ENCODE measurements around the gene PRKCB. TPM values are rescaled to one million over a fixed set of nuclear protein-coding genes. Genes with fewer than 3 reads are reported as not detected.

Gene PRKCB
- total RNA-seq, 1 experiment from 2014 or later, result 0.89 TPM

DNA sequence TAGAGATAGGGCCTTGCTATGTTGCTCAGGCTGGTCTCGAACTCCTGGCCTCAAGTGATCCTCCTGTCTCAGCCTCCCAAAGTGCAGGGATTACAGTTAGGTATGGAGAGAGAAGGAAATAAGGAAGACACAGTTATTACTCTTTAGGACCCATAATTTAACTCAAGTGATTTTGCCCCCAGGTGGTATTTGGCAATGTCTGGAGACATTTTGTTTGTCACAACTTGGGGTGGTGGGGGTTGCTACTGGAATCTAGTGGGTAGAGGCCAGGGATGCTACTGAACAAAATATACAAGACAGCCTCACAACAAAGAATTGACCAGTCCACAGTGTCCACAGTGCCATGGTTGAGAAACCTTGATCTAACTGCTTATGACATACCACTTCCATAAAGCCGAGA, 64.1 kb downstream of the PRKCB start:
- H3K79me2 ChIP-seq (ENCODE audit: insufficient read depth, low read length), result no peaks in the 10 kb centered on the region
- H4K20me1 ChIP-seq (ENCODE audit: insufficient read depth), result no peaks in the 10 kb centered on the region
- BruUV-seq (replicated peaks), result no TSS peak
- H3K9me2 ChIP-seq (ENCODE audit: insufficient read depth), result no peaks in the 10 kb centered on the region
- TF ChIP-seq CEBPB (IDR thresholded peaks at IDR 0.05; ENCODE audit: low read depth) (no peak), MAX (IDR thresholded peaks at IDR 0.05) (no peak), ZFX (IDR thresholded peaks at IDR 0.05) (no peak), EZH2 (IDR thresholded peaks at IDR 0.05) (no peak), ZNF274 (IDR thresholded peaks at IDR 0.05; ENCODE audit: low read depth, low read length) (no peak), JUND (IDR thresholded peaks at IDR 0.05) (no peak)
- no peak overlapping the region for H3K4me2 ChIP-seq (ENCODE audit: low read length)
- RAD21 ChIA-PET (ENCODE audit: low non-redundant PET in 1 of 2, low total read pairs in 2 of 2, uncharacterized antibody in 2 of 2, unreplicated experiment in 2 of 2), result no interaction called here
- H3K9ac ChIP-seq (ENCODE audit: low read length), result no peak overlapping the region
- peaks cover 13% of the 10 kb centered on the region for H3K27me3 ChIP-seq (ENCODE audit: insufficient read depth, low read length)
- H3K4me3 ChIP-seq (replicated peaks in 1 of 2; ENCODE audit: low read depth in 1 of 2, low read length in 2 of 2), result no peak overlapping the region
- H2AFZ ChIP-seq (ENCODE audit: low read depth, low read length, poor library complexity, severe bottlenecking), result no peak overlapping the region
- CTCF ChIA-PET, result no interaction called here
- DNase-seq (ENCODE audit: low read depth, low spot score) (no peak), ATAC-seq (no peak)
- H3K9me3 ChIP-seq (ENCODE audit: control insufficient read depth in 1 of 2, insufficient read depth in 1 of 2, low read depth in 1 of 2, low read length in 2 of 2), result no peaks in the 10 kb centered on the region
- POLR2A ChIA-PET, result no interaction called here
- no peaks in the 10 kb centered on the region for H3K36me3 ChIP-seq (ENCODE audit: control insufficient read depth in 1 of 2, insufficient read depth in 2 of 2, low read length in 2 of 2)
- H3K27ac ChIP-seq (ENCODE audit: low read depth, low read length), result no peak overlapping the region
- intact Hi-C loops (cut with micrococcal nuclease), result loop anchor here (10.0 kb wide), 1 partner anchor 65 kb away; the partner anchor contains the start of gene PRKCB
- H3K4me1 ChIP-seq (ENCODE audit: control insufficient read depth in 1 of 2, insufficient read depth in 2 of 2, low read length in 2 of 2), result no peaks in the 10 kb centered on the region

DNA sequence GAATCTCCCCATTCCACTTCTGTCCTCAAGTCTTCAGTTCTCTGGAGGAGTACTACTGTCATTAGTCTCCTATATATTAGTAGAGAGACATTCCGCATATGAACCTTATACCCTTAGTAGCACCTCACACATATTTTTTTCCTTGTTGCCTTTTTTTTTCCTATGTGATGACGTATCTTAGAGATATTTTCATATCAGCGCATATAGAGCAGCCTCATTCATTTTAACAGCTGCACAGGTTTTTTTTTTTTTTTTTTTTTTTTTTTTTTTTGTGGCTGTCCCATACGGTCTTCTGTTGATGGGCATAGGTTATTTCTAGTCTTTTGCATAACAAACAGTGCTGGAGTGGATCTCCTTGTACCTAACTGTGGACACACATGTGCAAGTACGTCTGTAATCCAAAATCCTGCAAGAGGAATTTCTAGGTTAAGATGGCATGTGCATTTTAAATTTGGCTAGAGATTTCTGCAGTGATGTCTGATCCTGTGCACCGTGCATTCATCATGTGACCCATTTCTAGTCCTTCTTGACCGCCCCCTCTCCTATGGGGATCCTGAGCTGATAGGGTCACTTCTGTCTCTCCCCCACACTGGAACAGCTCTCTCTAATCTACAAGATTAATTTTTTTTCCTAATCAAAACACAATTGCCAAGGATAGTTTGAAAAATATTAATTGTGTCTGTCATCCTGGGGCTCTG, 64.8 kb downstream of the PRKCB start:
- H3K27ac ChIP-seq (ENCODE audit: low read depth, low read length), result no peak overlapping the region
- no peak for TF ChIP-seq ZFX (IDR thresholded peaks at IDR 0.05)
- no peak for TF ChIP-seq REST (IDR thresholded peaks at IDR 0.05; ENCODE audit: low read depth)
- TF ChIP-seq RAD21 (IDR thresholded peaks at IDR 0.05; ENCODE audit: low read depth), result no peak
- TF ChIP-seq CTCF (IDR thresholded peaks at IDR 0.05 in 2 of 3, conservative IDR thresholded peaks at IDR 0.05 in 1 of 3; ENCODE audit: borderline replicate concordance in 1 of 3, insufficient read depth in 1 of 3, low read depth in 2 of 3, low read length in 2 of 3), result no peak
- no peak for TF ChIP-seq CBX3 (IDR thresholded peaks at IDR 0.05; ENCODE audit: low read depth)
- no peak for TF ChIP-seq CEBPB (IDR thresholded peaks at IDR 0.05; ENCODE audit: low read depth)
- TF ChIP-seq POLR2A (IDR thresholded peaks at IDR 0.05; ENCODE audit: borderline replicate concordance, extremely low read depth, insufficient read depth, insufficient read length), result no peak
- no peak for TF ChIP-seq SIN3A (IDR thresholded peaks at IDR 0.05; ENCODE audit: low read depth)
- TF ChIP-seq EZH2 (IDR thresholded peaks at IDR 0.05), result no peak
- TF ChIP-seq FOSL1 (IDR thresholded peaks at IDR 0.05; ENCODE audit: low read depth), result no peak
- no peak for TF ChIP-seq SRF (IDR thresholded peaks at IDR 0.05; ENCODE audit: low read depth)
- no peaks in the 10 kb centered on the region for H3K36me3 ChIP-seq (ENCODE audit: control insufficient read depth in 1 of 2, insufficient read depth in 2 of 2, low read length in 2 of 2)
- peaks cover 20% of the 10 kb centered on the region for H3K27me3 ChIP-seq (ENCODE audit: insufficient read depth, low read length)
- no peak overlapping the region for H3K4me2 ChIP-seq (ENCODE audit: low read length)
- H3K79me2 ChIP-seq (ENCODE audit: insufficient read depth, low read length), result no peaks in the 10 kb centered on the region
- H3K4me3 ChIP-seq (replicated peaks in 1 of 2; ENCODE audit: low read depth in 1 of 2, low read length in 2 of 2), result no peak overlapping the region
- ChIA-PET RAD21 (ENCODE audit: low non-redundant PET in 1 of 2, low total read pairs in 2 of 2, uncharacterized antibody in 2 of 2, unreplicated experiment in 2 of 2) (no interaction called here), CTCF (no interaction called here), POLR2A (no interaction called here)
- DNase-seq (ENCODE audit: low read depth, low spot score), result no peak
- H3K4me1 ChIP-seq (ENCODE audit: control insufficient read depth in 1 of 2, insufficient read depth in 2 of 2, low read length in 2 of 2), result no peaks in the 10 kb centered on the region
- no TSS peak for BruUV-seq (replicated peaks)
- H3K9me3 ChIP-seq (ENCODE audit: control insufficient read depth in 1 of 2, insufficient read depth in 1 of 2, low read depth in 1 of 2, low read length in 2 of 2), result no peaks in the 10 kb centered on the region
- H3K9ac ChIP-seq (ENCODE audit: low read length), result no peak overlapping the region
- H2AFZ ChIP-seq (ENCODE audit: low read depth, low read length, poor library complexity, severe bottlenecking), result no peak overlapping the region
- no peaks in the 10 kb centered on the region for H4K20me1 ChIP-seq (ENCODE audit: insufficient read depth)
- intact Hi-C loops (cut with micrococcal nuclease), result no loop called here
- ATAC-seq, result no peak
- no peaks in the 10 kb centered on the region for H3K9me2 ChIP-seq (ENCODE audit: insufficient read depth)

Measured in HCT116 (cell line).